A549 (cell line): Measurements from ENCODE around the gene DTNB. TPM values are rescaled to one million over a fixed set of nuclear protein-coding genes. Genes with fewer than 3 reads are reported as not detected.

Experiments used
- ATAC-seq, 2 experiments: fragments of 200-7000 bp in 1 of 2; fragments of >200 bp in 1 of 2; cut with Nextera tagmentation in 1 of 2; cut with Tn5 transposase in 1 of 2; 3 replicates each; pipeline versions ENCODE4 v1.8.0 to v1.9.1; 2018 to 2020; ENCODE audit warnings: mild to moderate bottlenecking in 1 of 2, moderate library complexity in 1 of 2
- CTCF ChIA-PET: fragments of 300-600 bp; sonication (Branson Sonifier 250); formaldehyde crosslinking; extraction: SDS; loops from one replicate; lab custom pipeline; 2021; ENCODE audit warnings: antibody characterized with exemption, inconsistent platforms; lab: Yijun Ruan, JAX
- POLR2A ChIA-PET: fragments of 350-600 bp; formaldehyde crosslinking; extraction: SDS; loops from one replicate; lab custom pipeline; 2021; ENCODE audit warnings: antibody characterized with exemption, inconsistent platforms; lab: Yijun Ruan, JAX
- DNase-seq, 2 experiments: peaks; one replicate each; pipeline versions ENCODE4 v3.0.0 to v3.0.0-alpha.2; 2011 to 2016; ENCODE audit warnings: low read depth in 1 of 2, low spot score in 1 of 2
- FAIRE-seq: peaks from 2 replicates; lab custom pipeline; 2011; peaks lifted over from hg19 to GRCh38; lab: Jason Lieb, UNC
- H3K27ac ChIP-seq, 2 experiments: fragments of >200 bp; sonication (Bioruptor Twin); formaldehyde crosslinking; 3 replicates each; pipeline ENCODE4 v1.5.1; 2016 to 2017
- H3K4me1 ChIP-seq: fragments of >200 bp; sonication (Bioruptor Twin); formaldehyde crosslinking; 3 replicates; pipeline ENCODE4 v1.6.1; 2016
- H3K4me2 ChIP-seq: fragments of >200 bp; sonication (Bioruptor Twin); formaldehyde crosslinking; 3 replicates; pipeline ENCODE4 v1.6.1; 2016
- H3K4me3 ChIP-seq: fragments of >200 bp; sonication (Bioruptor Twin); formaldehyde crosslinking; 3 replicates; pipeline ENCODE4 v1.5.1; 2016
- H3K9me3 ChIP-seq: fragments of >200 bp; sonication (Bioruptor Twin); formaldehyde crosslinking; 3 replicates; pipeline ENCODE4 v1.6.1; 2016
- CBX2 ChIP-seq: fragments of 200-600 bp; sonication (generic); IDR thresholded peaks from 2 replicates; pipeline ENCODE4 v1.6.1; 2016; ENCODE audit warnings: low read depth, mild to moderate bottlenecking, borderline replicate concordance
- CBX8 ChIP-seq: fragments of 200-600 bp; sonication (generic); IDR thresholded peaks from 2 replicates; pipeline ENCODE4 v1.6.1; 2016
- CHD2 ChIP-seq: fragments of 150-350 bp; IDR thresholded peaks from 2 replicates; pipeline ENCODE4 v1.6.1; 2014; ENCODE audit warnings: low read length; ENCODE audit not compliant: partially characterized antibody
- EHF ChIP-seq: fragments of 250-450 bp; sonication (Bioruptor Pico); IDR thresholded peaks from 2 replicates; pipeline ENCODE4 v1.5.0; 2020; ENCODE audit warnings: mild to moderate bottlenecking
- FOSB ChIP-seq: fragments of 250-450 bp; sonication (Bioruptor Pico); IDR thresholded peaks from 2 replicates; pipeline ENCODE4 v1.5.0; 2020; ENCODE audit warnings: mild to moderate bottlenecking, moderate library complexity
- FOSL2 ChIP-seq, 2 experiments: fragments of 450-650 bp in 1 of 2; fragments of >200 bp in 1 of 2; sonication (Bioruptor Twin) in 1 of 2; formaldehyde crosslinking; IDR thresholded peaks; 2 replicates each; pipeline versions ENCODE4 v1.5.0 to v1.6.1; 2016 to 2020; ENCODE audit warnings: mild to moderate bottlenecking in 1 of 2, moderate library complexity in 1 of 2
- HEYL ChIP-seq: fragments of 250-450 bp; sonication (Bioruptor Pico); IDR thresholded peaks from 2 replicates; pipeline ENCODE4 v1.8.0; 2021; ENCODE audit warnings: mild to moderate bottlenecking, moderate library complexity
- HOXA7 ChIP-seq: fragments of 250-450 bp; sonication (Bioruptor Pico); IDR thresholded peaks from 2 replicates; pipeline ENCODE4 v1.5.0; 2020; ENCODE audit warnings: mild to moderate bottlenecking, moderate library complexity
- MAX ChIP-seq: IDR thresholded peaks from 2 replicates; pipeline ENCODE4 v1.6.1; 2012
- MAZ ChIP-seq: fragments of 150-350 bp; IDR thresholded peaks from 2 replicates; pipeline ENCODE4 v1.6.1; 2014; ENCODE audit warnings: antibody characterized with exemption, low read depth, low read length, borderline replicate concordance
- NFE2L2 ChIP-seq: fragments of 150-350 bp; conservative IDR thresholded peaks from 2 replicates; pipeline ENCODE4 v1.6.1; 2014; ENCODE audit warnings: low read length
- NPAS2 ChIP-seq: fragments of 250-450 bp; sonication (Bioruptor Pico); IDR thresholded peaks from 2 replicates; pipeline ENCODE4 v1.8.0; 2022; ENCODE audit warnings: mild to moderate bottlenecking, moderate library complexity, borderline replicate concordance
- PBX3 ChIP-seq: IDR thresholded peaks from 2 replicates; pipeline ENCODE4 v1.6.1; 2012
- RARB ChIP-seq: fragments of 250-450 bp; sonication (Bioruptor Pico); IDR thresholded peaks from 2 replicates; pipeline ENCODE4 v1.8.0; 2021; ENCODE audit warnings: mild to moderate bottlenecking, moderate library complexity
- REST ChIP-seq: fragments of 200-600 bp; sonication (generic); IDR thresholded peaks from 2 replicates; pipeline ENCODE4 v1.6.1; 2016; ENCODE audit warnings: antibody characterized with exemption, mild to moderate bottlenecking, moderate library complexity
- ZNF302 ChIP-seq: fragments of 250-450 bp; sonication (Bioruptor Pico); IDR thresholded peaks from 2 replicates; pipeline ENCODE4 v1.9.0; 2021; ENCODE audit warnings: inconsistent platforms, mild to moderate bottlenecking, moderate library complexity
- ZSCAN20 ChIP-seq: fragments of 250-450 bp; sonication (Bioruptor Pico); IDR thresholded peaks from 2 replicates; pipeline ENCODE4 v1.8.0; 2022; ENCODE audit warnings: mild to moderate bottlenecking, moderate library complexity
- WGBS: methylation state at CpG from one replicate; pipeline ENCODE4 v1.1.6; 2017; ENCODE audit errors: missing lambda C conversion rate; 5-methylcytosine and 5-hydroxymethylcytosine counted together
- polyA plus RNA-seq, 4 experiments: library from polyadenylated mRNA; depleted of rRNA in 3 of 4; stranded (reverse); fragments of >200 nt; fragmentation: RNase III in 1 of 4; extraction: RNeasy Plus Mini Kit Qiagen cat#74134 plus additional on column Dnase treatment in 1 of 4; gene quantifications; 2 replicates in 3 of 4; 3 replicates in 1 of 4; pipeline ENCODE4 v1.2.3, GENCODE V29; 2011 to 2017
- TF ChIP-seq, protein P1 (sequence below): fragments of 250-450 bp; sonication (Bioruptor Pico); IDR thresholded peaks from 2 replicates; pipeline ENCODE4 v1.5.0; 2021; ENCODE audit warnings: mild to moderate bottlenecking, moderate library complexity, borderline replicate concordance
- TF ChIP-seq, protein P2 (sequence below): fragments of 250-450 bp; sonication (Bioruptor Pico); IDR thresholded peaks from 2 replicates; pipeline ENCODE4 v1.5.0; 2020; ENCODE audit warnings: low read depth, mild to moderate bottlenecking, moderate library complexity

The DTNB gene
- polyA plus RNA-seq, 2 of the 4 experiments (the other 2 are of a cell fraction), result 11.2 to 32.6 TPM

DNA sequence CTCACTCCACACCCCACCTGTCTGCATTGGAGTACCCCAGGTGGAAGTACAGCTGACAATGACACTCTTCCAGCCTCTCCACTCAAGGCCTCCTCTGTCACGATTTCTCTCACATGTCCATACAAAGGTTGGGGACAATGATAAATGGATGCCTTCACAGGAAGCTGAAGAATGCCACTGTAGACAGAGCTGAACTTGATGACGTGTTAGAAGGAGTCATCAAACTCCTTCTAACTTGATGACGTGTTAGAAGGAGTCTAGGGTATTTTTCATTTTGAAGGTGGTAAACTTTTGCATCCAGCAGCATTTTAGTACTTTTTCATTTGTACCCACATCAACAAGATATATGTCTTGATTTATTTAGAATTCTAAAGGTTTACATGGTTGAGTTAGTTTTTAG, 168.2 kb downstream of the DTNB start (continued):
- TF ChIP-seq, protein P1, sequence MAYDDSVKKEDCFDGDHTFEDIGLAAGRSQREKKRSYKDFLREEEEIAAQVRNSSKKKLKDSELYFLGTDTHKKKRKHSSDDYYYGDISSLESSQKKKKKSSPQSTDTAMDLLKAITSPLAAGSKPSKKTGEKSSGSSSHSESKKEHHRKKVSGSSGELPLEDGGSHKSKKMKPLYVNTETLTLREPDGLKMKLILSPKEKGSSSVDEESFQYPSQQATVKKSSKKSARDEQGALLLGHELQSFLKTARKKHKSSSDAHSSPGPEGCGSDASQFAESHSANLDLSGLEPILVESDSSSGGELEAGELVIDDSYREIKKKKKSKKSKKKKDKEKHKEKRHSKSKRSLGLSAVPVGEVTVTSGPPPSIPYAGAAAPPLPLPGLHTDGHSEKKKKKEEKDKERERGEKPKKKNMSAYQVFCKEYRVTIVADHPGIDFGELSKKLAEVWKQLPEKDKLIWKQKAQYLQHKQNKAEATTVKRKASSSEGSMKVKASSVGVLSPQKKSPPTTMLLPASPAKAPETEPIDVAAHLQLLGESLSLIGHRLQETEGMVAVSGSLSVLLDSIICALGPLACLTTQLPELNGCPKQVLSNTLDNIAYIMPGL (CRISPR knock-in tag), result no peak

DNA sequence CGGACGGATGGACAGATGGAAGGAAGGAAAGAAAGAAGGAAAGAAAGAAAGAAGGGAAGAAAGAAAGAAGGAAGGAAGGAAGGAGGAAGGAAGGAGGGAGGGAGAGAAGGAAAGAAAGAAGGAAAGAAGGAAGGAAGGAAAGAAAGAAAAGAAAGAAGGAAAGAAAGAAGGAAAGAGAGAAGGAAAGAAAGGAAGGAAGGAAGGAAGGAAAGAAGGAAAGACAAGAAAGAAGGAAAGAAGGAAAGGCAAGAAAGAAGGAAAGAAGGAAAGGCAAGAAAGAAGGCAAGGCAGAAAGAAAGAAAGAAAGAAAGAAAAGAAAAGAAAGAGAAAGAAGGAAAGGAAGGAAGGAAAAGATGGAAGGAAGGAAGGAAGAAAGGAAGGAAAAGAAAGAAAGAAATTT, 169.1 kb downstream of the DTNB start:
- Histone ChIP-seq H3K4me1 (peaks cover 6% of the 10 kb centered on the region; the same call in 1 of the 3 replicates), H3K9me3 (no peaks in the 10 kb centered on the region)
- TF ChIP-seq PBX3 (no peak), CBX2 (no peak), FOSB (CRISPR knock-in tag) (no peak), FOSL2 (IDR thresholded peaks at IDR 0.05) (no peak), FOSL2 (CRISPR knock-in tag; IDR thresholded peaks at IDR 0.05) (no peak), CHD2 (no peak), MAZ (no peak), NFE2L2 (no peak), RARB (CRISPR knock-in tag) (no peak), MAX (no peak), ZNF302 (CRISPR knock-in tag) (no peak)
- TF ChIP-seq, protein P1 (CRISPR knock-in tag), result no peak
- TF ChIP-seq, protein P2, sequence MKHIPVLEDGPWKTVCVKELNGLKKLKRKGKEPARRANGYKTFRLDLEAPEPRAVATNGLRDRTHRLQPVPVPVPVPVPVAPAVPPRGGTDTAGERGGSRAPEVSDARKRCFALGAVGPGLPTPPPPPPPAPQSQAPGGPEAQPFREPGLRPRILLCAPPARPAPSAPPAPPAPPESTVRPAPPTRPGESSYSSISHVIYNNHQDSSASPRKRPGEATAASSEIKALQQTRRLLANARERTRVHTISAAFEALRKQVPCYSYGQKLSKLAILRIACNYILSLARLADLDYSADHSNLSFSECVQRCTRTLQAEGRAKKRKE, result no peak
- TF ChIP-seq, all 56 proteins: peak for 0
- POLR2A ChIA-PET, result no interaction called here
- ATAC-seq (no peak), FAIRE-seq (no peak), DNase-seq (no peak)
- CTCF ChIA-PET, result interaction anchor here (0.7 to 1.6 kb wide), 4 partner anchors 11 to 441 kb away, joined by 3 to 5 read pairs (median 3); no protein-coding TSS in a partner anchor
- Histone ChIP-seq H3K4me2 (no peak overlapping the region), H3K4me3 (no peak overlapping the region), H3K27ac (no peak overlapping the region)
- 95% methylated on average over 2 of the region's 2 CpGs for WGBS

- Histone ChIP-seq H3K4me3 (no peak overlapping the region), H3K4me2 (no peak overlapping the region), H3K4me1 (peaks cover 11% of the 10 kb centered on the region), H3K9me3 (no peaks in the 10 kb centered on the region), H3K27ac (no peak overlapping the region)
- POLR2A ChIA-PET, result no interaction called here
- DNase-seq, result no peak
- WGBS, result 83% methylated on average over 3 of the region's 3 CpGs
- ATAC-seq, result no peak
- FAIRE-seq, result no peak
- TF ChIP-seq REST (no peak), HOXA7 (CRISPR knock-in tag) (no peak), CBX8 (no peak), HEYL (CRISPR knock-in tag) (no peak), ZSCAN20 (CRISPR knock-in tag) (no peak), EHF (CRISPR knock-in tag) (no peak), NPAS2 (CRISPR knock-in tag) (no peak)
- TF ChIP-seq, protein P1 (CRISPR knock-in tag), result no peak
- CTCF ChIA-PET, result interaction anchor here (1.0 kb wide), 1 partner anchor 117 kb away, joined by 3 read pairs; no protein-coding TSS in a partner anchor
Observed at GRCh38 chr2:25499157-25499556, 174.2 kb downstream of the DTNB start.
